Activated naive CD8-positive, alpha-beta T cell (primary cell): ENCODE data around the gene KATNAL2.
A peak's percentile ranks its signal among the peaks of the same experiment; 100 is the strongest.

ENCODE experiments used
- H3K27ac Mint-ChIP-seq: one replicate; pipeline ENCODE4 v1.8.0; 2021; ENCODE audit warnings: mixed read lengths
- H3K27me3 Mint-ChIP-seq: one replicate; pipeline ENCODE4 v1.8.0; 2021; ENCODE audit warnings: mixed read lengths
- H3K36me3 Mint-ChIP-seq: one replicate; pipeline ENCODE4 v1.8.0; 2021; ENCODE audit warnings: mixed read lengths
- H3K4me1 Mint-ChIP-seq: one replicate; pipeline ENCODE4 v1.8.0; 2021; ENCODE audit warnings: low read depth, mixed read lengths
- H3K4me3 Mint-ChIP-seq: one replicate; pipeline ENCODE4 v1.8.0; 2021; ENCODE audit warnings: mild to moderate bottlenecking, mixed read lengths
- H3K9me3 Mint-ChIP-seq: one replicate; pipeline ENCODE4 v1.8.0; 2021; ENCODE audit warnings: low read depth, mixed read lengths

Gene KATNAL2

DNA sequence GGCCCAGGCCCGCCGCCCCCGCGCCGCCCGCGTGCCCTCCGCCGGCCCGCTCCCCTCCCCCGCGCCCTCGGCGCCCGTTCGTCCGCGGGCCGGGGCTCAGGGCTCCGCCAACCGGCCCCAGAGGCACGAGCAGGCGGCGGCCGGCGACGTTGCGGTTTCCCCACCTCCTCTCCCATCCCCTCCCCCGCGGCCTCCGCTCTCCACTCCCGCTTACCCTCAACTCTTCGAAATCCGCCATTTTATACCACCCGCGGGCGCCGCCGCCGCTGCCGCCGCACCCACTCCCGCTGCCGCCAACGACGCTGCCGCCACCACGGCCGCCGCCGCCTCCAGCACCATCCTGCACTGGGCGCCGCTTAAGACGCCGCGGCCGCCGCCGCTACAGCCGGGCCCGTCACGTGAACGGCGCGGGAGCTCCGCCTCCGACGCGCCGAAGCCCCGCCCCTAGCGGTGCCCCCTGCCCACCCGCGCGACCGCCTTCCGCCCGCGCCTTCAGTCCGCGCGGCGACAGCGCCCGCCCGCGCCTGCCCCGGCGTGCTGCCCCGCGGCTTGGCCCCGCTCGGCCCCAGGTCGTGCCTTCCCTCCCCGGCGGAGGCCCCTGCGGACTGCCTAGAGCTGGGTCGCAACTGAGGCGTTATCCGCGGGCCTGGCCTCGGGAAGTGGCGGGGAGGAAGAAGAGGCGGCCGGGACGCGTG lies at the start of gene KATNAL2, which contains the start of gene PIAS2:
Gene KATNAL2, plus strand, starts transcription at position 495 of the 695 bp plus-strand sequence. CDS start 29,271 bp downstream, outside the sequence.
Gene PIAS2, minus strand, starts transcription at position 400 of the 695 bp plus-strand sequence. Its CDS starts 162 bp downstream, at position 238.
- Mint-ChIP-seq H3K4me3 (peak within 1 kb of the TSS; percentile 95), H3K27me3 (no peaks in the 10 kb centered on the region), H3K27ac (peak within 1 kb of the TSS; percentile 94), H3K4me1 (peaks cover 47% of the 10 kb centered on the region), H3K36me3 (no peaks in the 10 kb centered on the region), H3K9me3 (no peaks in the 10 kb centered on the region)

DNA sequence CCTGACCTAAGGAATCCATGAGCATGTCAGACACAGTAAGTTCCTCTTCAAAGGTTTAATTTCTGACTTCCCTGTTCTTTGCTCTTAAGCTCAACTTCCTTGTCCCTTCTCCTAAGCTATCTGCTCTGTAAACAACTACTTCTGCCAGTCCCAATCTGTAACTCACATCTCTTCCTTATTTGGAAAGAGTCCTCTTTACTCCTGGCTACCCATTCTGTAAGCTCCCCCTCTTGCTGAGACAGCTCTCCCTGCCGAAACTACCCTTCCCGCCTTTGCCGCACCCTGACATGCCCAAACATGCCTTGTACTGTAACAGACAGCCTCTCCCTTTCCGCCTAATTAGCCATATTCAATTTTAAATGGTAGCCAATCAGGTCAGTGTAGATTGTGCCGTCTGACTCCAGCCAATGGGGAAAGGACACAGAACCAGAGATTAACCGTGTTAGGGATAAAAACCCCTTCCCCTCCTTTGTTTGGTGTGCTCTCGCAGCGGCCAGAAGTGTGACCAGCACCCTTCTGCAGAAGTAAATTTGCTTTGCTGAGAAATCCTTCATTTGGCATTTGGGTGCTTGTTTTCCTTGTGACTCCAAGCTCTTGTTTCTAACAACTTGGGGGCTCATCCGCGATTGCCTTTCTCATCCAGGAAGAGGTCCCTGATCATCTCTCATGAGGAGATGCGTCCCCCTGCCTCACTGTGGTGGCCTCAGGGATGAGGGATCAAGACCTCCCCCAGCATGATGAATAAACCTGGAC lies 49.1 kb upstream of the KATNAL2 start:
- peaks cover 16% of the 10 kb centered on the region for H3K9me3 Mint-ChIP-seq
- H3K36me3 Mint-ChIP-seq: peaks cover 53% of the 10 kb centered on the region
- H3K27ac Mint-ChIP-seq: no peak overlapping the region
- H3K4me1 Mint-ChIP-seq: peaks cover 27% of the 10 kb centered on the region
- H3K27me3 Mint-ChIP-seq: no peaks in the 10 kb centered on the region
- H3K4me3 Mint-ChIP-seq: no peak overlapping the region

DNA sequence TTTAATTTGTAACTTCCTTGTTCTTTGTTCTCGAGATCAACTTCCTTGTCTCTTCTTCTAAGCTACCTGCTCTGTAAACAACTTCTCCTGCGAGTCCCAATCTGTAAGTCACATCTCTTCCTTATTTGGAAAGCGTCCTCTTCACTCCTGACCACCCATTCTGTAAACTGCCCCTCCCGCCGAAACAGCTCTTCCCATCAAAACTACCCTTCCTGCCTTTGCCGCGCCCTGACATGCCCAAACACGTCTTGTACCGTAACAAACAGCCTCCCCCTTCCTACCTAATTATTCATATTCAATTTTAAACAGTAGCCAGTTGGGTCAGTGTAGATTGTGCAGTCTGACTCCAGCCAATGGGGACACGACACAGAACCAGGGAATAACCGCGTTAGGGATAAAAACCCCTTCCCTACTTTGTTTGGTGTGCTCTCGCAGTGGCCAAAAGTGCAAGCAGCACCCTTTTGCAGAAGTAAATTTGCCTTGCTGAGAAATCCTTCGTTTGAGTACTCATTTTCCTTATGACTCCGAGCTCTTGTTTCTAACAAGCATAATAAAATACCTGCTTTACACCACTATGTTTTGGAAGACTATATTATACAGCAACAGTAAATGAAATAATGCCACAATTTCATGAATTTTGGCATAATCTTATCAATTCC lies 39.9 kb upstream of the KATNAL2 start:
- Mint-ChIP-seq H3K4me1 (peaks cover 16% of the 10 kb centered on the region), H3K4me3 (no peak overlapping the region), H3K36me3 (peaks cover 53% of the 10 kb centered on the region), H3K27ac (no peak overlapping the region), H3K27me3 (no peaks in the 10 kb centered on the region), H3K9me3 (peaks cover 15% of the 10 kb centered on the region)

DNA sequence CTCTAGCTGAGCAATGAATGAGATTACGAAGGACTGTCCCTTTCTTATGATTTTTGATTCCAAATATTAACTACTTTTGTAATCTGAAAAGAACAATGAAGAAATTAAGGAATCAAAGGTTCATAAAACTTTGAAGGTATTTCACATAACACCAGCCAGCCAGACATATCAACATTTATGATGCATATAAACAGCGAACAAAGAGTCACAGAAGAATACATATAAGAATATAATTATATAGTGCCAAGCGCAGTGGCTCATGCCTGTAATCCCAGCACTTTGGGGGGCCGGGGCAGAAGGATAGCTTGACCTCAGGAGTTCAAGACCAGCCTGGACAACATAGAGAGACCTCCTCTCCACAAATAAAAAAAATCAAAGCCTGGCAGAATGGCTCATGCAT lies 34.2 kb upstream of the KATNAL2 start:
- no peaks in the 10 kb centered on the region for H3K27me3 Mint-ChIP-seq
- H3K36me3 Mint-ChIP-seq: peaks cover 22% of the 10 kb centered on the region
- H3K4me1 Mint-ChIP-seq: peaks cover 14% of the 10 kb centered on the region
- H3K4me3 Mint-ChIP-seq: no peak overlapping the region
- no peak overlapping the region for H3K27ac Mint-ChIP-seq
- no peaks in the 10 kb centered on the region for H3K9me3 Mint-ChIP-seq

- Mint-ChIP-seq H3K27ac (no peak overlapping the region), H3K4me3 (no peak overlapping the region), H3K36me3 (peaks cover 34% of the 10 kb centered on the region), H3K27me3 (no peaks in the 10 kb centered on the region), H3K9me3 (peaks cover 15% of the 10 kb centered on the region), H3K4me1 (peaks cover 26% of the 10 kb centered on the region)
Measured at GRCh38 chr18:46886893-46887292, 30.5 kb upstream of the KATNAL2 start.

DNA sequence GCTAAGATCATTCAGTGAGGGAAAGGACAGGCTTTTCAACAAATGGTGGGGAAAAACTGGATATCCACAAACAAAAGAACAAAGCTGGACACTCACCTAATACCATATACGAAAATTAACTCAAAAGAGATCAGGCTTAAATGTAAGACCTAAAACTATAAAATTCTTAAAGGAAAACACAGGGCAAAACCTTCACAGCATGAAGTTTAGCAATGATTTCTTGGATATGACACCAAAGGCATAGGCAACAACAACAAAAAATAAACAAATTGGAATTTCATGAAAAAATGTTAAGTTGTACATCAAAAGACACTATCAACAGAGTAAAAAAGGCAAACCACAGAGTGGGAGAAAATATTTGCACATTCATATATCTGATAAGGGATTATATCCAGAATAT lies 28.4 kb upstream of the KATNAL2 start:
- Mint-ChIP-seq H3K9me3 (peaks cover 15% of the 10 kb centered on the region), H3K4me3 (no peak overlapping the region), H3K27me3 (no peaks in the 10 kb centered on the region), H3K36me3 (peaks cover 36% of the 10 kb centered on the region), H3K27ac (no peak overlapping the region), H3K4me1 (peaks cover 36% of the 10 kb centered on the region)

GRCh38 chr18:46891742-46892214 lies 25.6 kb upstream of the KATNAL2 start:
- Mint-ChIP-seq H3K27ac (peak overlapping the region; percentile 11), H3K4me3 (no peak overlapping the region), H3K27me3 (no peaks in the 10 kb centered on the region), H3K36me3 (peaks cover 41% of the 10 kb centered on the region), H3K9me3 (peaks cover 15% of the 10 kb centered on the region), H3K4me1 (peaks cover 46% of the 10 kb centered on the region)

DNA sequence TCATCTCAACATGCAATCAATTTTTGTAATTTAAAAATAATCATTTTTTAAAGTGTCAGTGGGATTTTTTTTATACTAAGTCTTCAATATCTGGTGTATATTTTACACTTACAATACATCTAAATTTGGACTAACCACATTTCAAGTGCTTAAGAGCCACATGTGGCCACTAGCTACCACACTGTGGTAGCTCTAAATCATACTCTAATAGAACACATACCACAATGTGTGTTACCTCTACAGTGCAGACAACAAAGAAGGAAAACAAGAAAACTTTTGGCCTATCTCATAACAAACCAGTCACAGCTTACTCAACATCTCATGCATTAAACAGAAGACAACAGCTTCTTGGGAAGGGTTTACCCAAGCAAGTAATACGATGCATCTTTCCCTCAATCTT lies 24.6 kb upstream of the KATNAL2 start:
- Mint-ChIP-seq H3K27ac (no peak overlapping the region), H3K4me3 (no peak overlapping the region), H3K36me3 (peaks cover 37% of the 10 kb centered on the region), H3K9me3 (peaks cover 15% of the 10 kb centered on the region), H3K27me3 (no peaks in the 10 kb centered on the region), H3K4me1 (peaks cover 47% of the 10 kb centered on the region)

DNA sequence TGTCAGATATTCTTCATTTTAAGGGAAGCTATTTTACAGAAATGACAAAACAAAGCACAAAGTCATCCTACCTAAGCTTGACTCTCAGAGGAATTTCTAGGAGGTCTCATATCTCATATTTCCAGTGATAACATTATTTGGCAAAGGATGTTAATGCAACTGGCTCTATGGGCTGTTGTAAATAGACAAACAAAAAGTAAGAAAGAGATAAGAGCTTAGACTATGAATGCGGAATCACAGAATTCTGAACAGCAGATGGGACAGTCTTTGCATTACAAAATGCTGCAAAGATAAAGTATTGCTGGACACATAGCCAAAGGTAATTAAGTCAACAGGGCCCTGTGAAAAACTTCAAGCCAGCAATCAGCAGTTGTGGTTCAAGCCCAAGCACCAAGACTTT lies 24.0 kb upstream of the KATNAL2 start:
- Mint-ChIP-seq H3K4me3 (no peak overlapping the region), H3K36me3 (peaks cover 33% of the 10 kb centered on the region), H3K27me3 (no peaks in the 10 kb centered on the region), H3K27ac (no peak overlapping the region), H3K4me1 (peaks cover 47% of the 10 kb centered on the region), H3K9me3 (peaks cover 15% of the 10 kb centered on the region)

- Mint-ChIP-seq H3K27ac (no peak overlapping the region), H3K4me3 (no peak overlapping the region), H3K36me3 (peaks cover 26% of the 10 kb centered on the region), H3K4me1 (peaks cover 48% of the 10 kb centered on the region), H3K27me3 (no peaks in the 10 kb centered on the region), H3K9me3 (peaks cover 10% of the 10 kb centered on the region)
Measured at GRCh38 chr18:46894124-46894523, 23.3 kb upstream of the KATNAL2 start.

- Mint-ChIP-seq H3K4me1 (peaks cover 30% of the 10 kb centered on the region), H3K9me3 (no peaks in the 10 kb centered on the region), H3K27me3 (no peaks in the 10 kb centered on the region), H3K4me3 (no peak overlapping the region), H3K36me3 (peaks cover 25% of the 10 kb centered on the region), H3K27ac (no peak overlapping the region)
Measured at GRCh38 chr18:46899274-46899948, 18.0 kb upstream of the KATNAL2 start.

- H3K27ac Mint-ChIP-seq: no peak overlapping the region
- H3K9me3 Mint-ChIP-seq: peaks cover 4% of the 10 kb centered on the region
- H3K4me3 Mint-ChIP-seq: no peak overlapping the region
- peaks cover 34% of the 10 kb centered on the region for H3K36me3 Mint-ChIP-seq
- no peaks in the 10 kb centered on the region for H3K27me3 Mint-ChIP-seq
- peaks cover 33% of the 10 kb centered on the region for H3K4me1 Mint-ChIP-seq
Measured at GRCh38 chr18:46903406-46903805, 14.0 kb upstream of the KATNAL2 start.

DNA sequence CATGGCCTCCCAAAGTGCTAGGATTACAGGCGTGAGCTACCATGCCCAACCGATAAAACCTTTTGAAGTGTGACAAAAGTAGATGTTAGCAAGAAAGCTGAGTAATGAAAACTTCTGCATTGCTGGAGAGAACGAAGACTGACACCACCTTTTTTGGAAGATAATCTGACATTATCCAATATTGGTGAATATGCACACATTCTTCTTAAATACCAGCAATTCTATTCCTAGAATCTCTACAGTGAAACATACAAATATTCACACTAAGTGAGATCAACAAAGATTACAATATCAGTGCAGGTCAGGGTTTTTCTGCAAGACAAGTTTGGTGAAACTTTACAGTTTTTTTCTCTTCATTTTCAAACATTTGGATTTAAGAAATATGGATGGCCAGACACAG lies 7.9 kb upstream of the KATNAL2 start:
- peaks cover 42% of the 10 kb centered on the region for H3K4me1 Mint-ChIP-seq
- H3K27me3 Mint-ChIP-seq: no peaks in the 10 kb centered on the region
- H3K9me3 Mint-ChIP-seq: peaks cover 4% of the 10 kb centered on the region
- no peak overlapping the region for H3K4me3 Mint-ChIP-seq
- H3K36me3 Mint-ChIP-seq: peaks cover 18% of the 10 kb centered on the region
- no peak overlapping the region for H3K27ac Mint-ChIP-seq

DNA sequence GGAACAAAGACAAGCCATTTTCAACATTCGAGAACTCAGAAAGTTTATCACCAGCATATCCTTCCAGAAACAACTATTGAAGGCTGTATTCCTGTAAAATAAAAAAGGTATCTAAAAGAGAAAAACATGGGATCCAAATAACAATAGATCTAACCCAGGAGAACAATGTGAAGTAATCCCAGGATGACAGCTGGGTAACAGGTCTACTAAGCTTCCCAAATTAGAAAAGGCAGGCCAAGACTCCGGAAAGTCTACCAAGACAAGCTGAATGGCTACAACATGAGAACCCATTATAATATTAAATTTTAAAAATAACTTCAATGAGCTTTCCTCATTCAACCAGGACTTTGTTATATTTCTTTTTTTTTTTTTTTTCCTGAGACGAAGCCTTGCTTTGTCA lies 6.5 kb upstream of the KATNAL2 start:
- peaks cover 48% of the 10 kb centered on the region for H3K4me1 Mint-ChIP-seq
- H3K36me3 Mint-ChIP-seq: peaks cover 15% of the 10 kb centered on the region
- no peak overlapping the region for H3K27ac Mint-ChIP-seq
- no peaks in the 10 kb centered on the region for H3K27me3 Mint-ChIP-seq
- H3K4me3 Mint-ChIP-seq: no peak overlapping the region
- H3K9me3 Mint-ChIP-seq: no peaks in the 10 kb centered on the region
